HG02852 (cell line): Measurements from ENCODE around the gene CWH43.
A peak's percentile ranks its signal among the peaks of the same experiment; 100 is the strongest.
"Not testable (repeated sequence)": the region's sequence is repeated elsewhere in the genome, so short reads cannot be mapped to it uniquely, and the experiment has no call there.

ENCODE experiments used
- ATAC-seq: cut with Tn5 transposase; IDR thresholded peaks from one replicate; pipeline ENCODE4 v1.9.1; 2021; ENCODE audit warnings: mild to moderate bottlenecking, moderate library complexity; ENCODE audit not compliant: unreplicated experiment

The CWH43 gene

GRCh38 chr4:49096215-49096614 lies 110.1 kb downstream of the CWH43 start:
- not testable (repeated sequence) for ATAC-seq

- peak; percentile 33 for ATAC-seq
Observed at GRCh38 chr4:49096627-49097026, 110.6 kb downstream of the CWH43 start.

- not testable (repeated sequence) for ATAC-seq
Observed at GRCh38 chr4:49097071-49097470, 111.0 kb downstream of the CWH43 start.

GRCh38 chr4:49097505-49097904 lies 111.4 kb downstream of the CWH43 start:
- ATAC-seq: not testable (repeated sequence)

GRCh38 chr4:49098034-49098759 lies 112.1 kb downstream of the CWH43 start:
- ATAC-seq: not testable (repeated sequence)

GRCh38 chr4:49099831-49100444 lies 113.9 kb downstream of the CWH43 start:
- not testable (repeated sequence) for ATAC-seq

GRCh38 chr4:49102344-49102898 lies 116.3 kb downstream of the CWH43 start:
- ATAC-seq: peak; percentile 33

- not testable (repeated sequence) for ATAC-seq
Observed at GRCh38 chr4:49103436-49104136, 117.5 kb downstream of the CWH43 start.

GRCh38 chr4:49104231-49104930 lies 118.3 kb downstream of the CWH43 start:
- ATAC-seq: not testable (repeated sequence)

- ATAC-seq: not testable (repeated sequence)
Observed at GRCh38 chr4:49105248-49105904, 119.3 kb downstream of the CWH43 start.

GRCh38 chr4:49107262-49107661 lies 121.2 kb downstream of the CWH43 start:
- not testable (repeated sequence) for ATAC-seq

GRCh38 chr4:49108183-49108978 lies 122.3 kb downstream of the CWH43 start:
- ATAC-seq: peak; percentile 31

- ATAC-seq: peak; percentile 32
Observed at GRCh38 chr4:49109567-49110166, 123.6 kb downstream of the CWH43 start.

GRCh38 chr4:49110579-49110978 lies 124.5 kb downstream of the CWH43 start:
- ATAC-seq: peak; percentile 45
